HG03558 (cell line): Measurements from ENCODE around the gene RETREG3.
"Not testable (repeated sequence)": the region's sequence is repeated elsewhere in the genome, so short reads cannot be mapped to it uniquely, and the experiment has no call there.

ENCODE experiments used
- ATAC-seq: cut with Tn5 transposase; IDR thresholded peaks from one replicate; pipeline ENCODE4 v1.9.1; 2021; ENCODE audit warnings: moderate number of reproducible peaks; ENCODE audit not compliant: unreplicated experiment; ENCODE audit errors: extremely low read depth

Gene RETREG3

GRCh38 chr17:42554250-42555121 is 54.7 kb downstream of the RETREG3 start:
- peak; percentile 54 for ATAC-seq

DNA sequence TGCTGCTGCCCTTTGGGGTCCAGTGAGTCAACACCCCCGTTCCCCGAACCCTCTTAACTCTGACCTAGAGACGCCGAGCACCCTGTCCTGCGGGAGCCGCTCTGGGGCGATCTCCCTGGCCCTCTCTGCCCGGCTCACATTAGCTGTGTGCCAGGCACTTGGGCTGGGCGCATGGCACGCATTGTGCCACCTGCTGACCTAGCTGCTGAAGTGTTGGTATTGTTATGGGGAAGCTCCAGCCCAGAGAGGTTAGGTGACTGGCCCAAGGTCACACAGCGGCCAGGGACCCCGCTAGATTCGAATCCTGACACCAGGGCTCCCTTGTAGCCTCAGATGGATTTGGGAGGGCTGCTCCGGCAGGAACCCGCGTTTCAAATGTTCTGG is 55.3 kb downstream of the RETREG3 start:
- ATAC-seq = no peak

- no peak for ATAC-seq
Measured at GRCh38 chr17:42553161-42553818, 55.9 kb downstream of the RETREG3 start.

GRCh38 chr17:42552736-42553135 is 56.4 kb downstream of the RETREG3 start, which contains the start of gene HSD17B1:
Gene HSD17B1, plus strand, starts transcription at chr17:42552923. Its CDS starts 11 bp downstream, at chr17:42552934.
- not testable (repeated sequence) for ATAC-seq

- no peak for ATAC-seq
Measured at GRCh38 chr17:42548993-42549755, 60.0 kb downstream of the RETREG3 start.

DNA sequence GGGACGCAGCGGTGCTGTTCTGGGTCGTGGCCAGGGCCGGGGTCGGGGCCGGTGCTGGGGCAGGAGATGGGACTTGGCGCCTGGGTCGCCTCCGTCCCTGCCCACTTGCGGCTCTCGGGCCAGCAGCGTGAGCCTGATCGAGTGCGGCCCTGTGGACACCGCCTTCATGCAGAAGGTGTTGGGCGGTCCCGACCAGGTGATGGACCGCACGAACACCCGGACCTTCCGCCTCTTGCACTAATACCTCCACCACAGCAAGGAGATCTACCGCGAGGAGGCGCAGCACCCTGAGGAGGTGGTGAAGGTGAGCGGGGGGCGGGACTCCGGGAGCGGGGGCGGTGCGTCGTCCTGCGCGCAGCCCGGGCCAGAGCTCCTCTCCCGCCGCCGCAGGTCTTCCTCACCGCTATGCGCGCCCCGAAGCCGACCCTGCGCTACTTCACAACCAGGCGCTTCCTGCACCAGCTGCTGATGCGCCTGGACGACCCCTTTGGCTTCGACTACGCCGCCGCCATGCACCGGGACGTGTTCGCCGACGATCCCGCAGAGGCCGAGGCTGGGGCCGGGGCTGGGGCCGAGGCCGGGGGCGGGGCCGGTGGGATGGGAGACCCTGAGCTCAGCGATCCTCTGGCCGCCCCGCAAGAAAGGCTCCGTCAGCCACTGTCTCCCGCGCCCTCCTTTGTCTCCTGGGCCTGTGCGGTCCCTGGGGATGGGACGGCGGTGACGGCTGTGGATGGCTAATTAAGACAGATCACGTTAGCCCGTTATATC is 60.9 kb downstream of the RETREG3 start:
- ATAC-seq = no peak

DNA sequence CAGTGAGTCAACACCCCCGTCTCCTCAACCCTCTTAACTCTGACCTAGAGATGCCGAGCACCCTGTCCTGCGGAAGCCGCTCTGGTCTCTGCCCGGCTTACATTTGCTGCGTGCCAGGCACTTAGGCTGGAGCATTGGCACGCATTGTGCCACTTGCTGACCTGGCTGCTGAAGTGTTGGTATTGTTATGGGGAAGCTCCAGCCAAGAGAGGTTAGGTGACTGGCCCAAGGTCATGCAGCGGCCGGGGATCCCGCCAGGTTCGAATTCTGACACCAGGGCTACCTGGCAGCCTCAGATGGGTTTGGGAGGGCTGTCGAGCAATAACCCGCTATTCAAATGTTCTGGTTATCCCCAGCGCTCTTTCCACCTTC is 61.5 kb downstream of the RETREG3 start:
- ATAC-seq = no peak

DNA sequence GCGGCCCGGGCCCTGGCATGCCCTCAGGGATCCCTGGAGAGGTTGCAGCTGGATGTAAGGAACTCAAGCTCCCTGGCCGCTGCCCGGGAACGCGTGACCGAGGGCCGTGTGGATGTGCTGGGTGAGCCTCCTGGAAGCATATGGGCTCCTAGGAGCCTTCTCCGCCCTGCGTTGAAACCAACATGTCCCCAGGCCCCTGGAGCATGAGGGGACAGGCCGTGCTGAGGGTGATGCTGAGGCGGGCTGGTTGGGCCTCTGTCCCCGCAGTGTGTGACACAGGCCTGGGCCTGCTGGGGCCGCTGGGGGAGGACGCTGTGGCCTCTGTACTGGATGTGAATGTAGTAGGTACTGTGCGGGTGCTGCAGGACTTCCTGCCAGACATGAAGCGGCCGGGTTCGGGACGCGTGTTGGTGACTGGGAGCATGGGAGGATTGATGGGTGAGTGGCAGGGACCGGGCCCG is 62.1 kb downstream of the RETREG3 start:
- ATAC-seq = no peak

DNA sequence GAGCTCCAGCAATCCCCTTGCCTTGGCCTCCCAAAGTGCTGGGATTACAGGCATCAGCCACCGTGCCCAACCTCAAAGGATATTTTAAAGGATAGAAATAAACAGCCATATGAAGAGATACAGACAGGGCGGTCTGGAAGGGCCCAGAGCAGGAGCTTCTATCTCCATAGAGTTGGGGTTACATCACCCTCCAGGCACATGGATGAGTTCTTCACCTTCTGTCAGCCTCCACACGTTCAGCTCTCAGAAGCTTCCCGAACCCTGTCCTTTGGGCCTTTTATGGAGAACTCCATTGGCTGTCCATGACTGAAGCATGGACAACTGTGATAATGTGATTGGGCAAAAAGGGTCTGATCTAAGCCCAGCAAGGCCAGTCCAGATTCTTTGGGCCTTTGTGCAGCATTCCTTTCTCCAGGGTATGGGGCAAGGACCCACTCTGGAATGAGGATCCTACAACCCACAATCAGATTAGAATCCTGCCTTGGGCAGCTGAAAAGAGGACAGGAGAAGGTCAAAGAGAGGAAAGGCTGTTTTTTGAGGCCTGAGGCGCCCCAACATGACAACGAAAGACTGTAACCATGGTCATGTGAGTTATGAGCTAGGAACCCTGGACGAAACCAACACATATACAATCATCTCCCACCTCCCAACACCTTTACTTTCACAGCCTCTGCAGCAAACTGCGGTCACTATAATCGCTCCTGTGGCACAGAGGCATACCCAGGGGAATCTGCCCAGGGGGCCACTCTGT is 63.2 kb downstream of the RETREG3 start:
- not testable (repeated sequence) for ATAC-seq

- ATAC-seq = no peak
Measured at GRCh38 chr17:42544874-42545283, 64.3 kb downstream of the RETREG3 start.

DNA sequence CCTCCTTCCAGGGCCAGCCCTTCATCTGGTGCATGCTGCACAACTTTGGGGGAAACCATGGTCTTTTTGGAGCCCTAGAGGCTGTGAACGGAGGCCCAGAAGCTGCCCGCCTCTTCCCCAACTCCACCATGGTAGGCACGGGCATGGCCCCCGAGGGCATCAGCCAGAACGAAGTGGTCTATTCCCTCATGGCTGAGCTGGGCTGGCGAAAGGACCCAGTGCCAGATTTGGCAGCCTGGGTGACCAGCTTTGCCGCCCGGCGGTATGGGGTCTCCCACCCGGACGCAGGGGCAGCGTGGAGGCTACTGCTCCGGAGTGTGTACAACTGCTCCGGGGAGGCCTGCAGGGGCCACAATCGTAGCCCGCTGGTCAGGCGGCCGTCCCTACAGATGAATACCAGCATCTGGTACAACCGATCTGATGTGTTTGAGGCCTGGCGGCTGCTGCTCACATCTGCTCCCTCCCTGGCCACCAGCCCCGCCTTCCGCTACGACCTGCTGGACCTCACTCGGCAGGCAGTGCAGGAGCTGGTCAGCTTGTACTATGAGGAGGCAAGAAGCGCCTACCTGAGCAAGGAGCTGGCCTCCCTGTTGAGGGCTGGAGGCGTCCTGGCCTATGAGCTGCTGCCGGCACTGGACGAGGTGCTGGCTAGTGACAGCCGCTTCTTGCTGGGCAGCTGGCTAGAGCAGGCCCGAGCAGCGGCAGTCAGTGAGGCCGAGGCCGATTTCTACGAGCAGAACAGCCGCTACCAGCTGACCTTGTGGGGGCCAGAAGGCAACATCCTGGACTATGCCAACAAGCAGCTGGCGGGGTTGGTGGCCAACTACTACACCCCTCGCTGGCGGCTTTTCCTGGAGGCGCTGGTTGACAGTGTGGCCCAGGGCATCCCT is 65.7 kb downstream of the RETREG3 start:
- ATAC-seq = no peak

GRCh38 chr17:42541041-42541833 is 67.9 kb downstream of the RETREG3 start:
- no peak for ATAC-seq

GRCh38 chr17:42540558-42540957 is 68.6 kb downstream of the RETREG3 start:
- ATAC-seq = not testable (repeated sequence)

- no peak for ATAC-seq
Measured at GRCh38 chr17:42538482-42538881, 70.7 kb downstream of the RETREG3 start.

- no peak for ATAC-seq
Measured at GRCh38 chr17:42537826-42538451, 71.2 kb downstream of the RETREG3 start.

DNA sequence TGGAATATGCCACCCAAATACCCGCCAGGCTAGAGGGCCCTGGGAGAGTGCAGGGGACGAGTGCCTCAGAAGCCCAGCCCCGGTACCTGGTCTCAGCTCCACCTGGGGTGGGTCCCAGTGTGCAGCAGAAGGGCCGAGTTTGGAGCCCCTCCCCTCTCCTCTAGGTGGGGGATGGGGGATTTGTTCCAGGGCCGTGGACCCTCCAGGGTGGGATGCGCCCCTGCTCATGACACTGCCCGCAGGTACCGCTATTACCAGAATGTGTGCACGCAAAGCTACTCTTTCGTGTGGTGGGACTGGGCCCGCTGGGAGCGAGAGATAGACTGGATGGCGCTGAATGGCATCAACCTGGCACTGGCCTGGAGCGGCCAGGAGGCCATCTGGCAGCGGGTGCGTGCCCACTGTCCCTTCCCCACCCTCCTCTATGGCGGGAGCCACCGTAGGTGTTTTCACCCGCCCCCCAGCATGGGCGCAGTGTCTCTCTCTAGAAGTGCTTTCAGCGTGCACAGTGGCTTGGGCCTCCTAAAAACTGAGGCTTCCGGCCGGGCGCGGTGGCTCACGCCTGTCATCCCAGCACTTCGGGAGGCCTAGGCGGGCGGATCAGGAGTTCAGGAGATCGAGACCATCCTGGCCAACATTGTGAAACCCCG is 71.9 kb downstream of the RETREG3 start:
- ATAC-seq = no peak
